HUES48 (cell line): ENCODE measurements around the gene SENP6.
A peak's percentile ranks its signal among the peaks of the same experiment; 100 is the strongest.
"Not testable (repeated sequence)": the region's sequence is repeated elsewhere in the genome, so short reads cannot be mapped to it uniquely, and the experiment has no call there.

Experiments
- H3K27ac ChIP-seq: one replicate; pipeline ENCODE4 v1.7.0; 2013; ENCODE audit warnings: low read depth, low read length, inconsistent platforms
- H3K27me3 ChIP-seq: 2 replicates; pipeline ENCODE4 v1.6.1; 2013; ENCODE audit warnings: mild to moderate bottlenecking, low read length; ENCODE audit not compliant: control insufficient read depth, insufficient read depth
- H3K36me3 ChIP-seq: 2 replicates; pipeline ENCODE4 v1.6.1; 2013; ENCODE audit warnings: low read length; ENCODE audit not compliant: control insufficient read depth, insufficient read depth
- H3K4me1 ChIP-seq: 2 replicates; pipeline ENCODE4 v1.6.1; 2013; ENCODE audit warnings: mild to moderate bottlenecking, low read length; ENCODE audit not compliant: control insufficient read depth, insufficient read depth
- H3K4me3 ChIP-seq: 2 replicates; pipeline ENCODE4 v1.5.1; 2013; ENCODE audit warnings: mild to moderate bottlenecking, low read depth, low read length
- H3K9ac ChIP-seq: 2 replicates; pipeline ENCODE4 v1.6.1; 2013; ENCODE audit warnings: mild to moderate bottlenecking, low read depth, low read length, moderate library complexity
- H3K9me3 ChIP-seq: 2 replicates; pipeline ENCODE4 v1.6.1; 2013; ENCODE audit warnings: low read length; ENCODE audit not compliant: control insufficient read depth, insufficient read depth

SENP6 gene

GRCh38 chr6:75708334-75708733, 106.7 kb downstream of the SENP6 start:
- H3K4me3 ChIP-seq, H3K9me3 ChIP-seq, H3K27me3 ChIP-seq, H3K9ac ChIP-seq, H3K27ac ChIP-seq, H3K4me1 ChIP-seq: not testable (repeated sequence)
- H3K36me3 ChIP-seq, result peaks cover 74% of the 10 kb centered on the region

GRCh38 chr6:75711173-75711572, 109.5 kb downstream of the SENP6 start:
- Histone ChIP-seq H3K9ac (no peak overlapping the region), H3K27ac (no peak overlapping the region), H3K27me3 (no peaks in the 10 kb centered on the region), H3K4me1 (no peaks in the 10 kb centered on the region), H3K36me3 (peaks cover 90% of the 10 kb centered on the region), H3K4me3 (no peak overlapping the region), H3K9me3 (no peaks in the 10 kb centered on the region)

- H3K9me3 ChIP-seq, result no peaks in the 10 kb centered on the region
- H3K4me1 ChIP-seq, result no peaks in the 10 kb centered on the region
- peak overlapping the region; percentile 14 for H3K27ac ChIP-seq
- H3K9ac ChIP-seq, result no peak overlapping the region
- H3K36me3 ChIP-seq, result peaks cover 28% of the 10 kb centered on the region
- no peaks in the 10 kb centered on the region for H3K27me3 ChIP-seq
- no peak overlapping the region for H3K4me3 ChIP-seq
Observed at GRCh38 chr6:75719133-75719532, 117.5 kb downstream of the SENP6 start.

DNA sequence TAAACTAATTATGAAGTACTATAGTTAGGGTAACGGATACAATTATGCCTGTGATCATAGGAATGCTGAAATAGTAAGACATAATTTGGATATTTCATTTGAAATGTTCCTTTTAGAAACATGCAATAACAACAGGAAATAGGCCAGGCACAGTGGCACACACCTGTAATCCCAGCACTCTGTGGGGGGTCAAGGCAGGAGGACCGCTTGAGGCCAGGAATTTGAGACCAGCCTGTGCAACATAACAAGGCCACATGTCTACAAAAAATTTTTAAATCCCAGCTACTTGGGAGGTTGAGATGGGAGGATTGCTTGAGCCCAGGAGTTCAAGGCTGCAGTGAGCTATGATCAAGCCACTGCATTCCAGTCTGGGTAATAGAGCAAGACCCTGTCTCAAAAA, 121.7 kb downstream of the SENP6 start:
- Histone ChIP-seq H3K9me3 (no peaks in the 10 kb centered on the region), H3K9ac (no peak overlapping the region), H3K27ac (no peak overlapping the region), H3K4me3 (no peak overlapping the region), H3K27me3 (no peaks in the 10 kb centered on the region), H3K36me3 (no peaks in the 10 kb centered on the region), H3K4me1 (no peaks in the 10 kb centered on the region)

DNA sequence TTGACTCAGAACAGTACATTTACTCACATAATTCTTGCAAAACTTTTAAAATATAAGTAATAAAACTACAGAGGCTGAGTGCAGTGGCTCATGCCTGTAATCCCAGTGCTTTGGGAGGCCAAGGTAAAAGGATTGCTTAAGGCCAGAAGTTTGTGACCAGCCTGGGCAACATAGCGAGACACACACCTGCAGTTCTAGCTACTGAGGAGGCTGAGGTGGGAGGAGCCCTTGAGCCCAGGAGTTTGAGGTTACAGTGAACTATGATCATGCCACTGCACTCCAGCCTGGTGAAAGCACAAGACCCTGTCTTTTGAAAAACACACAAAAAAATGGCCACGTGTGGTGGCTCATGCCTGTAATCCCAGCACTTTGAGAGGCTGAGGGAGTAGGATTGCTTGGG, 125.5 kb downstream of the SENP6 start:
- Histone ChIP-seq H3K36me3 (no peaks in the 10 kb centered on the region), H3K27me3 (no peaks in the 10 kb centered on the region), H3K4me3 (no peak overlapping the region), H3K9ac (no peak overlapping the region), H3K27ac (no peak overlapping the region), H3K4me1 (no peaks in the 10 kb centered on the region), H3K9me3 (no peaks in the 10 kb centered on the region)

DNA sequence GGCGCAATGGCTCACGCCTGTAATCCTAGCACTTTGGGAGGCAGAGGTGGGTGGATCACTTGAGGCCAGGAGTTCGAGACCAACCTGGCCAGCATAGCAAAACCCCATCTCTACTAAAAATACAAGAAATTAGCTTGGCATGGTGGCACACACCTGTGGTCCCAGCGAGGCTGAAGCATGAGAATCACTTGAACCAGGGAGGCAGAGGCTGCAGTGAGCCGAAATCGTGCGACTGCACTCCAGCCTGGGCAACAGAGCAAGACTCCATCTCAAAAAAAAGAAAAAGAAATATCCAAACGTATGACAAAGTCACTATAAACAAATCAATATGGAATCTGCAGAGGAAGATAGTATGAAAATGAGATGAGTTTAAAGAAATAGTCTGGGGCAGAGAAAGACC, 129.3 kb downstream of the SENP6 start:
- not testable (repeated sequence) for H3K9ac ChIP-seq, H3K4me1 ChIP-seq, H3K9me3 ChIP-seq, H3K27me3 ChIP-seq, H3K36me3 ChIP-seq, H3K27ac ChIP-seq, H3K4me3 ChIP-seq

DNA sequence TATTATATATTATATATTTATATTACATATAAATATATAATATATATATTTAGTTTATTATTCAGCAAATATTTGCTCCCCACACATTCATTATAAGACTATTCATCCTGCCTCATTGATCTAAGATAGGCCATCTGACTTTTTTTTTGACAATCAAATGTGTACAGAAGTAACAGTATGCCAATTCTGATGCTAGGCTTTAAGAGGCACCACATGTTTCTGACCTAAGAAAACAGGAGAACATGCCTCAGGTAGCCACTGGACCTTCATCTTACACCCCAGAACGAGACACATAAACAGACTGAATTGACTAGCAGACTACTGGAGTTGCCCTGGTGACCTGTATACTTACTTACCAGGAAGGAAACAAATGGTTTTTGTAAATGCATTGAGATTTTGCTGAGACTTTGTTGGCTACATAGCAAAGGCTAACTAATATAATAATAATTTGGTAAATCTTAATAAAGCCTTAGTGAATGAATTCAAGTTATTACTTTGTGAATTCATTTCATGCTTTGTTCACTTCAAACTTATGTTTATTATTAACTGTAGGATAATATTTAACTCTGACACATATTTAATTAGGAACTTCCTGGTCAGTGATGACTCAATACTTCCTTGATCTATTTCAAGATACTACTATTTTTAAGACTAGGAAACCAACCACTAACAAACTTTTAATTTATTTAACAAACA, 134.0 kb downstream of the SENP6 start:
- Histone ChIP-seq H3K9ac (no peak overlapping the region), H3K9me3 (no peaks in the 10 kb centered on the region), H3K27ac (no peak overlapping the region), H3K36me3 (no peaks in the 10 kb centered on the region), H3K27me3 (no peaks in the 10 kb centered on the region), H3K4me3 (no peak overlapping the region), H3K4me1 (no peaks in the 10 kb centered on the region)

DNA sequence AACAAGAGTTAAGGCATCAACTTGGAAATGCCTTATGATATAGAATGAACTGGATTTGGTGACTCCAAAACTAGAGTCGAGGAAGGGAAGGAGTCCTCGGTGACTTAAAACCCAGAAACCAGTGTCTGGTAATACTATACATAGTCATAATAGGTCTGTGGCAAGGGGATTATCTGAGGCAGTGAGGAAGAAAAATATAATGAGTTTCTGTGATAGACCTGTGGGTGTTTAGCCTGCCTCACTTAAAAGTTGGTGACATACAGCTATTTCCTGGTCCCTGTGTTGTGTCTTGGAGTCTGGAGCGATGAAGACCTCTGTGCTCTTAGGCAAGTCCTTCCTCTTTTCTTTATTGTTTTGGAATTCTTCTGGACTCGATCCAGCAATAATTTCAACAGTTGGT, 142.3 kb downstream of the SENP6 start:
- no peaks in the 10 kb centered on the region for H3K9me3 ChIP-seq
- no peaks in the 10 kb centered on the region for H3K27me3 ChIP-seq
- no peaks in the 10 kb centered on the region for H3K36me3 ChIP-seq
- no peak overlapping the region for H3K27ac ChIP-seq
- H3K4me1 ChIP-seq, result no peaks in the 10 kb centered on the region
- no peak overlapping the region for H3K9ac ChIP-seq
- H3K4me3 ChIP-seq, result no peak overlapping the region

DNA sequence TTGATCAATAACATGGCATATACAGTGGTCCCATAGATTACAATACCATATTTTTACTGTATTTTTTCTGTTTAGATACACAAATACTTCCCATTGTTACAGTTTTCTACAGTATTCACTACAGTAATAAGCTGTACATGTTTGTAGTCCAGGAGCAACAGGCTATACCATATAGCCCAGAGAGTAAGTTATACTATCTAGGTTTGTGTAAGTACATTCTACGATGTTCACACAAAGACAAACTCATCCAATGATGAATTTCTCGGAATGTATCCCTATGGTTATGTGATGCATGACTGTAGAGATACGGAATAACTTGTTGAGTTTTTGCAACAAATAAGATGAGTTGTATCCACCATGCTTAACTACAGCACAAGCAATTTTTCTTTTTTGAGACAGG, 143.7 kb downstream of the SENP6 start:
- Histone ChIP-seq H3K4me3 (no peak overlapping the region), H3K27ac (no peak overlapping the region), H3K9ac (no peak overlapping the region), H3K27me3 (no peaks in the 10 kb centered on the region), H3K9me3 (no peaks in the 10 kb centered on the region), H3K36me3 (no peaks in the 10 kb centered on the region), H3K4me1 (0 out of 2 replicates have a peak, but pooled peaks cover 2% of the 10 kb centered on the region)

- H3K27me3 ChIP-seq, result no peaks in the 10 kb centered on the region
Observed at GRCh38 chr6:75746221-75746620, 144.5 kb downstream of the SENP6 start.

GRCh38 chr6:75747152-75747992, 145.7 kb downstream of the SENP6 start:
- Histone ChIP-seq H3K9me3 (no peaks in the 10 kb centered on the region), H3K27me3 (no peaks in the 10 kb centered on the region), H3K4me1 (0 out of 2 replicates have a peak, but pooled peaks cover 3% of the 10 kb centered on the region), H3K4me3 (no peak overlapping the region), H3K36me3 (no peaks in the 10 kb centered on the region), H3K9ac (no peak overlapping the region), H3K27ac (no peak overlapping the region)

More at GRCh38 chr6:75746221-75746620, 144.5 kb downstream of the SENP6 start:
- H3K27ac ChIP-seq, result no peak overlapping the region
- H3K4me1 ChIP-seq, result 0 out of 2 replicates have a peak, but pooled peaks cover 3% of the 10 kb centered on the region
- no peaks in the 10 kb centered on the region for H3K36me3 ChIP-seq
- H3K4me3 ChIP-seq, result no peak overlapping the region
- no peak overlapping the region for H3K9ac ChIP-seq
- no peaks in the 10 kb centered on the region for H3K9me3 ChIP-seq
